Activated CD4-positive, alpha-beta memory T cell treated with anti-CD3 and anti-CD28 coated beads for 36 hours (primary cell): ENCODE results near the gene GNG7. TPM values are rescaled to one million over a fixed set of nuclear protein-coding genes. Genes with fewer than 3 reads are reported as not detected.

ENCODE experiments used
- CTCF ChIA-PET: fragments of 350-600 bp; sonication (Branson Sonifier 250); formaldehyde crosslinking; loops from one replicate; lab custom pipeline; 2021; ENCODE audit warnings: antibody characterized with exemption, inconsistent platforms; lab: Charles Lee
- POLR2A ChIA-PET: fragments of 350-600 bp; sonication (Branson Sonifier 250); formaldehyde crosslinking; loops from one replicate; lab custom pipeline; 2021; ENCODE audit warnings: antibody characterized with exemption; lab: Charles Lee
- DNase-seq: peaks from one replicate; pipeline ENCODE4 v3.0.0-alpha.2; 2020
- H3K27ac Mint-ChIP-seq: one replicate; pipeline ENCODE4 v1.8.0; 2021; ENCODE audit warnings: mixed read lengths
- H3K27me3 Mint-ChIP-seq: one replicate; pipeline ENCODE4 v1.8.0; 2021; ENCODE audit warnings: mixed read lengths
- H3K36me3 Mint-ChIP-seq: one replicate; pipeline ENCODE4 v1.8.0; 2021; ENCODE audit warnings: mixed read lengths
- H3K4me1 Mint-ChIP-seq: one replicate; pipeline ENCODE4 v1.8.0; 2021; ENCODE audit warnings: low read depth, mixed read lengths
- H3K4me3 Mint-ChIP-seq: one replicate; pipeline ENCODE4 v1.8.0; 2021; ENCODE audit warnings: mild to moderate bottlenecking, mixed read lengths
- H3K9me3 Mint-ChIP-seq: one replicate; pipeline ENCODE4 v1.8.0; 2021; ENCODE audit warnings: mixed read lengths
- intact Hi-C: fragments of 100-400 bp; cut with micrococcal nuclease; formaldehyde crosslinking; loops from one replicate; pipeline ENCODE4 v1.15.1; 2023
- total RNA-seq, 2 experiments: library from RNA; stranded (reverse); gene quantifications; one replicate each; pipeline ENCODE4 v1.2.3, GENCODE V29; 2021

The GNG7 gene
- total RNA-seq, 2 experiments from 2014 or later = 0.53 to 0.88 TPM

DNA sequence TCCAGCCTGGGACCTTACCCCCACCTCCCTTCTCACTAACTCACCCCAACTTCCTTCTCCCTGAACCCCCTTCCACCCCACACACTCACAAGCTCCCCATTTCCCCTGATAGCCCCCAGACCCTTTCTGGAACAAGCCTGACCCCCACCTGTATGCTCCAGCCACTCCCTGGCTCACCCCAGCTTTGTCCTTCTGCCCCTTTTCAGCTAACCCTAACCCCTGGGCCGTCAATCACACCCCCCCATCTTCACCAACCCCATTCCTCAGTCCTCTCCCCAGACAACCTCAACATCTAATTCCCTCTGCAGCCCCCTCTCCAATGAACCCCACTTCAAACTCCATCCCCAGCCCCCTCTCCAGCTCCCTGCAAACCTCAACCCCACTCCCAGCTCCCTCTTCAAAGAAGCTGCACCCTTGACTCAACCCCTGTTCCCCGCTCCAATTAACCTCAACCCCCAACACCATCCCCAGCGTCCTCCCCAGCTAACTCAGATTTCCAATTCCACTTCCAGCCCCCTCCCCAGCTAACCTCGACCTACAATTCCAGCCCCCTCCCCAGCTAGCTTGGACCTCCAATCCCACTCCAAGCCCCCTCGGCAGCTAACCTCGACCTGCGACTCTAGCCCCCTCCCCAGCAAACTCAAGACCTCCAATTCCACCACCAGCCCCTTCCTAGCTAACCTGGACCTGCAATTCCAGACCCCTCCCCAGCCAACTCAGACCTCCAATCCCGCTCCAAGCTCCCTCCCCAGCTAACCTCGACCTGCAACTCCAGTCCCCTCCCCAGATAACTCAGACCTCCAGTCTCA lies 929 bp downstream of the GNG7 start:
- Mint-ChIP-seq H3K27me3 (no peaks in the 10 kb centered on the region), H3K27ac (no peak overlapping the region), H3K4me1 (peaks cover 20% of the 10 kb centered on the region), H3K9me3 (no peaks in the 10 kb centered on the region), H3K4me3 (peak overlapping the region; percentile 54), H3K36me3 (no peaks in the 10 kb centered on the region)
- no peak for DNase-seq
- POLR2A ChIA-PET = interaction anchor here (0.7 to 1.4 kb wide), 3 partner anchors 10 to 683 kb away, joined by 3 to 4 read pairs (median 3); partner anchors contain the start of gene THOP1
- intact Hi-C loops = loop anchor here (1.0 kb wide), 1 partner anchor 84 kb away; the partner anchor contains the start of gene THOP1
- CTCF ChIA-PET = interaction anchor here (0.9 to 2.2 kb wide), 2 partner anchors 53 to 249 kb away, joined by 3 to 11 read pairs; no protein-coding TSS in a partner anchor

DNA sequence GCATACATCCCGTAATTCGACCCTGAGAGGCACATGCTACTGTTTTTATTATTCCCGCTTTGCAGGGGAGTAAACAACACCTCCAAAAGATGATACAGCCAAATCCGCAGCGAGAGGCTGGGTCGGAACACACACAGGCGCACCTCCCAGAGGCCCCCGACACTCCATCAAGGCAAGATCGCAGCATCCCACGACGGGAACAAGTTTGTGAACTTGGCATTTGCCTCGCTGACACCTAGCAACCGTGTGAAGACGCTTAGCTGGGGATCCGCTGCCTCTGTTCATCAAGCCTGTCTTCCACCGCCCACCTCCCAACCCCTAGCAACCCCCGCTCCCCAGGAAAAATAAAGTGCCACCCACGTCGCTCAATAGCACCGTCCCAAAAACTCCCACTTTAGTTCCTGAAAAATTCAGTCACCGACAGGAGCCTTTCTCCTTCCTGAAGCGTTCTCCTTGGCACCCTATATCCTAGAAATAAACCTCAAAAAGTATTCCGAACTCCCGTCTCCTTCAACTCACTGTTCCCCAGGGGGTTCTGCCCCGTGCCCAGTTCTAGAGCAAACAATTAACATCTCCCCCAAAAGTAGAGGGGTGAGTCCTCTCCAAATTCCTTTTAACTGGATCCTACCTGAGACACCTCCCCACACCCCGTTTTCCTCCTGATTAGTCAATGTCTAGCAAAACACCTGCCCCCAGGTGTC lies 1.7 kb downstream of the GNG7 start:
- no peak for DNase-seq
- Mint-ChIP-seq H3K4me1 (peaks cover 20% of the 10 kb centered on the region), H3K27me3 (no peaks in the 10 kb centered on the region), H3K27ac (no peak overlapping the region), H3K36me3 (no peaks in the 10 kb centered on the region), H3K4me3 (no peak overlapping the region), H3K9me3 (no peaks in the 10 kb centered on the region)
- intact Hi-C loops = no loop called here
- ChIA-PET POLR2A (interaction anchor here (1.0 to 1.4 kb wide), 2 partner anchors 11 to 85 kb away, joined by 3 to 4 read pairs; partner anchors contain the start of gene THOP1), CTCF (interaction anchor here (1.2 kb wide), 1 partner anchor 52 kb away, joined by 3 read pairs; no protein-coding TSS in a partner anchor)

DNA sequence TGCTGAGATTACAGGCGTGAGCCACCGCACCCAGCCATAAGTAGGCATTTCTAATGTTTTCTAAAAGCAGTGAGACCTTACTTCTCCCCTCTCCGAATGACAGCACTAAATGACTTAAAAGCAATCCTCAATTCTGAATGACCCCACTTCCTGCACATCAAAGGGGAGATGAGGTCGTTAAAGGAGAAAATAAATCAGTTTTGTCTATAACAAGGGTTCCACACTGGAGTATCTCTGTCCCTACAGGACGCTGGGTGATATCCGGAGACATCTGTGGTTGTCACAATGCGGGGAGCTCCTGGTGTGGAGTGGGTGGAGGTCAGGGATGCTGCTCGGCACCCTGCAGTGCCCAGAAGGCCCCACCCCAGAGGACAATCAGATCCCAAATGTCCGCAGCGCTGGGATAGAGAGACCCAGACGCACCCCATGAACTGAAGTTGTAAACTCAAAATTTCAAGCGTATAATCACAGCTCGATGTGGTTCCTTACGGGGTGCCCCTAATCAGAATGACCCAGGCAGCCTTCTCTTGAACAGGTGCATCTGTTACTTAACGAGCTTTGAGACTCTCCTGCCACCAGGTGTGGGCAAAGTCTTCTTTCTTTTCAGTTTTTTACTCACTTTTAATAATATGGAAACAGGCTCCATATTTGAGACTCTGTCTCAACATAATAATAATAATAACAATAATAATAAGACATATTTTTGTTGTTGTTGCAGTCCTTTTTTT lies 2.9 kb downstream of the GNG7 start:
- Mint-ChIP-seq H3K27me3 (no peaks in the 10 kb centered on the region), H3K4me3 (no peak overlapping the region), H3K36me3 (no peaks in the 10 kb centered on the region), H3K4me1 (peaks cover 20% of the 10 kb centered on the region), H3K27ac (no peak overlapping the region), H3K9me3 (no peaks in the 10 kb centered on the region)
- ChIA-PET CTCF (interaction anchor here (0.6 to 1.7 kb wide), 3 partner anchors 18 to 63 kb away, joined by 3 to 6 read pairs (median 3); no protein-coding TSS in a partner anchor), POLR2A (interaction anchor here (0.7 kb wide), 1 partner anchor 287 kb away, joined by 5 read pairs; no protein-coding TSS in a partner anchor)
- no peak for DNase-seq
- intact Hi-C loops = no loop called here

DNA sequence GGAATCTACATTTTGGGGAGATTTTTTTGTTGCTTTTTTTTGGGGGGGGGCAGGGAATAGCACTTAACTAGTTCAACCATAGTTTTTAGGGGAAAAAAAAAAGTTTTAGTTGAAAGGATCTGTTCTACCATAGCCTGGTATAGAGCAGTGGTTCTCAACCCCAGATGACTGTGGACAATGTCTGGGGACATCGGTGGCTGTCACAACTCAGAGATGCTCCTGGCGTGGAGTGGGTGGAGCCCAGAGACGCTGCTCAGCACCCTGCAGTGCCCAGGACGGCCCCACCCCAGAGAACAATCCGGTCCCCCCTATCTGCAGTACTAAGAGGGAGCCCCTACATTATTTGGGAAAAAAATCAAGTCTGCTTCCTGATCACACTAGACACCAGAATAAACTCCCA lies 8.3 kb downstream of the GNG7 start:
- H3K4me1 Mint-ChIP-seq = peaks cover 6% of the 10 kb centered on the region
- intact Hi-C loops = no loop called here
- no peaks in the 10 kb centered on the region for H3K9me3 Mint-ChIP-seq
- no peaks in the 10 kb centered on the region for H3K36me3 Mint-ChIP-seq
- H3K4me3 Mint-ChIP-seq = no peak overlapping the region
- ChIA-PET POLR2A (no interaction called here), CTCF (no interaction called here)
- H3K27ac Mint-ChIP-seq = no peak overlapping the region
- no peak for DNase-seq
- no peaks in the 10 kb centered on the region for H3K27me3 Mint-ChIP-seq

DNA sequence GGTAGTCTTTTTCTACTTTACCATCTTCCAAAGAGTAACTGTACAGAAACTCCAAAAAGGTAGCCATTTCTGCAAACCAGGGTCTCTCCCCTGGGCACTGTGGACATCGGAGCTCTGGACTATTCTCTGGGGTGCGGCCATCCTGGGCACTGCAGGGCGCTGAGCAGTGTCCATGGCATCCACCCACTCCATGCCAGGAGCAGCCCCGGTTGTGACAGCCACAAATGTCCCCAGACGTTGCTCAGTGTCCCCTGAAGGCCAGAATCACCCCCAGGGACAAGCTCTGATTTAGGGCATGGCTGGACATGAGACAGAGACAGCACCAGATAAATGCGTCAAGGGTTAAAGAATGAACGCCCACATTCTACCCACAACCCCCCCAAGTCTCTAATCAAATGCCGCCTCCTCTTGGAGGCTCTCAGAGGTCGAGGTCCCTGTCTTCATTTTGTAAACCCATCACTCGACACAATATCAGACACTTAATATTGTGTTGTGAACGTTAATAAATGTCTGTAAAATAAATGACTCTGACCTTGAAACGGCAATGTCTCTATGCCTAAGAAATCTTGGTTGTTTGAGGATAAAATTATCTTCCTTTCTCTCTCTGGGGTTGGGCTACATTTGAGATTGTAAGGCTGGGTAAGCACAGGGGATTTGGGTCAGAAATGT lies 8.9 kb downstream of the GNG7 start:
- H3K9me3 Mint-ChIP-seq = no peaks in the 10 kb centered on the region
- H3K36me3 Mint-ChIP-seq = no peaks in the 10 kb centered on the region
- H3K4me3 Mint-ChIP-seq = no peak overlapping the region
- H3K27ac Mint-ChIP-seq = no peak overlapping the region
- no peaks in the 10 kb centered on the region for H3K27me3 Mint-ChIP-seq
- ChIA-PET POLR2A (no interaction called here), CTCF (no interaction called here)
- no peak for DNase-seq
- intact Hi-C loops = no loop called here
- H3K4me1 Mint-ChIP-seq = peaks cover 2% of the 10 kb centered on the region

DNA sequence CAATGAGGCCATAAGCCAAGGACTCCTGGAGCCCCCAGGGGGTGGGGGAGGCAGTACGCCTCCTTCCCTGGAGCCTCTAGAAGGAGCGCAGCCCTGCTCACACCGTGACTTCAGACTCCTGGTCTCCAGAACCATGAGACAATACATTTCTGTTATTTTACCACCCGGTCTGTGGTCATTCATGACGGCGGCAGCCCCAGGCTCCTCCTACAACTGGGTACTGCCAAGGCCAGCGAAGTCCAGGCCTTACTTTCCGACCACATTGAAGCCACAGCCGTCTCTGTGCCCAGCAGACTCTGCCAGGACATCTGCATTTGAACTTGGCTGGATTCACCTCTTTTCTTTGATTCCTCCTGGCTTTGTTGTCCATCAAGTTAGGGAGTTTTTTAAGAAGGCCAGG lies 10.5 kb downstream of the GNG7 start:
- no peak for DNase-seq
- no peaks in the 10 kb centered on the region for H3K36me3 Mint-ChIP-seq
- intact Hi-C loops = no loop called here
- H3K27me3 Mint-ChIP-seq = no peaks in the 10 kb centered on the region
- no peak overlapping the region for H3K27ac Mint-ChIP-seq
- ChIA-PET CTCF (no interaction called here), POLR2A (no interaction called here)
- no peaks in the 10 kb centered on the region for H3K4me1 Mint-ChIP-seq
- no peak overlapping the region for H3K4me3 Mint-ChIP-seq
- no peaks in the 10 kb centered on the region for H3K9me3 Mint-ChIP-seq

DNA sequence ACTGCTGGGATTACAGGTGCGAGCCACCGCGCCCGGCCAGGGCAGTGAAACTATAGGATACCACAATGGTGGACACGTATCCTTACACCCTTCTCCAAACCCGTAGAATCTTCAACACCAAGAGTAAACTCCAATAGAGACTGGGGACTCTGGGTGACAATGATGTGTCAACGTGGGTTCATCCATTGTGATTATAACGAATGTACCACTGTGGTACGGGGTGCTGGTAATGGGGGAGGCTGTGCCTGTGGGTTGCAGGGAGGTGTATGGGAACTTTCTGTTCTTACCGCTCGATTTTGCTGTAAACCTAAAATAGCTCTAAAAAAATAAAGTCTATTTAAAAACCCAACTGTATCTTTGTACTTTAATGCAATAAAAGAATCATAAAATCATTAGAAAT lies 11.6 kb downstream of the GNG7 start:
- H3K36me3 Mint-ChIP-seq = no peaks in the 10 kb centered on the region
- ChIA-PET POLR2A (no interaction called here), CTCF (no interaction called here)
- intact Hi-C loops = no loop called here
- no peak for DNase-seq
- H3K27me3 Mint-ChIP-seq = no peaks in the 10 kb centered on the region
- H3K4me1 Mint-ChIP-seq = no peaks in the 10 kb centered on the region
- no peak overlapping the region for H3K27ac Mint-ChIP-seq
- no peak overlapping the region for H3K4me3 Mint-ChIP-seq
- no peaks in the 10 kb centered on the region for H3K9me3 Mint-ChIP-seq

DNA sequence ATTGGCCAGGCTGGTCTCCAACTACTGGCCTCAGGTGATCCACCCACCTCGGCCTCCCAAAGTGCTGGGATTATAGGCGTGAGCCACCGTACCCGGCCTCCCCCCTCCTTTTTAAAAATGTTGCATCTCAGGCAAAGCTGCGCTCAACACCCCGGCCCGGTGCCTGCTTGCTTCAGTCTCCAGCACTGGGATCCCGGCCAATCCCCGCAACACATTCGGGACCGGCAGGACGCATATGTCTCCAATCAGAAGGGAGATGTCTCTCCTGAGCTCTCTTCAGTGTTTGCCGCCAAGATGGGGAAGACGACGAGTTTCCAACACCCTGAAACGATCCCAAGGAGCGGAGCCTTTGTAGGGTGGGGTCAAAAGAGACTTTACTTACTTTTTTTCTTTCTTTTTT lies 16.1 kb downstream of the GNG7 start:
- Mint-ChIP-seq H3K36me3 (no peaks in the 10 kb centered on the region), H3K27me3 (no peaks in the 10 kb centered on the region), H3K9me3 (no peaks in the 10 kb centered on the region), H3K4me3 (no peak overlapping the region), H3K4me1 (no peaks in the 10 kb centered on the region), H3K27ac (no peak overlapping the region)
- POLR2A ChIA-PET = interaction anchor here (0.6 kb wide), 2 partner anchors 53 to 232 kb away, joined by 3 to 4 read pairs; no protein-coding TSS in a partner anchor
- CTCF ChIA-PET = no interaction called here
- intact Hi-C loops = no loop called here
- DNase-seq = no peak

DNA sequence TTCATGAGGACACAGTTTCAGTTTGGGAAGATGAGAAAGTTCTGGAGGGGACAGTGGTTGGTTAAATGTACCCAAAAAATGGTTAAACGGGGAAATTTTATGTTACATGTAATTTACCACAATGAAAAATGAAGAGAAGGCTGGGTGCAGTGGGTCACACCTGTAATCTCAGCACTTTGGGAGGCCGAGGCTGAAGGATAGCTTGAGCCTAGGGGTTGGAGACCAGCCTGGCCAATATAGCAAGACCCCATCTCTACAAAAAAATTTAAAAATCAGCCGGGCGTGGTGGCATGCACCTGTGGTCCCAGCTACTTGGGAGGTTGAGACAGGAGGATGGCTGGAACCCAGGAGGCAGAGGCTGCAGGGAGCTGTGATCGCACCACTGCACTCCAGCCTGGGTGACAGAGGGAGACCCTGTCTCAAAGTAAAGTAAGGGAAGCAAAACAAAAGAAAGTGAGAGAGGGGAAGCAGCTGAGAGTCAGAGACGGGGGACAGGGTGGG lies 17.2 kb downstream of the GNG7 start:
- no peak for DNase-seq

DNA sequence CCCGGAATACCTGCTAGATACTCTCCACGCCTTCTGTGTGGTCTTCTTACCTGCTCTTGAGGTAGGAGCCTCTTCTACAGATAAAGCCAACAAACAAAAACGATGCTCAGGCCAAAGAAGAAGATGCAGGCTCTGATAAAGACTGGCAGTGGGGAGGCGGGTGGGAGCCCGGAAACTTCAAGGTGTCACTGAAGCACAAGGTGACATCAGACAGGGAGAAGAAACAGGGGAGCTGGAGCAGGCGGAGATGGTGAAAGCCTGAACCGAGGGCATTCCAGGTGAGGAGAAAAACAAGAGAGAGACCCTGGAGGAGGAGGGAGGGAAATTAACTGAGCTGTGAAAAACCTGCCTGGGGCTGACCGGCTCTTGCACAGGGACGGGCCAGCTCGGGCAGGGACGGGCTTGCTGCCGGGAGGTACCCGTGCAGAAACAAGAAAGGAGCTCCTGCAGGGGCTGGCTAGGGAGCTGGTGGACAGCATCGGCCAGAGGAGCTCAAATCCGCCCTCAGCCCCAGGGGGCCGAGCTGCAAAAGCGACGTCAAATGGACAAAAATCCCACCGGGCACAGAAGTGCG lies 19.0 kb downstream of the GNG7 start:
- H3K9me3 Mint-ChIP-seq = no peaks in the 10 kb centered on the region
- H3K27ac Mint-ChIP-seq = no peak overlapping the region
- intact Hi-C loops = no loop called here
- H3K36me3 Mint-ChIP-seq = no peaks in the 10 kb centered on the region
- H3K4me3 Mint-ChIP-seq = no peak overlapping the region
- DNase-seq = no peak
- POLR2A ChIA-PET = no interaction called here
- no peaks in the 10 kb centered on the region for H3K27me3 Mint-ChIP-seq
- CTCF ChIA-PET = no interaction called here
- H3K4me1 Mint-ChIP-seq = no peaks in the 10 kb centered on the region

More for the DNA sequence above, 17.2 kb downstream of the GNG7 start:
- Mint-ChIP-seq H3K36me3 (no peaks in the 10 kb centered on the region), H3K27ac (no peak overlapping the region), H3K4me3 (no peak overlapping the region), H3K4me1 (no peaks in the 10 kb centered on the region), H3K27me3 (no peaks in the 10 kb centered on the region), H3K9me3 (no peaks in the 10 kb centered on the region)
- ChIA-PET CTCF (no interaction called here), POLR2A (no interaction called here)
- intact Hi-C loops = no loop called here

DNA sequence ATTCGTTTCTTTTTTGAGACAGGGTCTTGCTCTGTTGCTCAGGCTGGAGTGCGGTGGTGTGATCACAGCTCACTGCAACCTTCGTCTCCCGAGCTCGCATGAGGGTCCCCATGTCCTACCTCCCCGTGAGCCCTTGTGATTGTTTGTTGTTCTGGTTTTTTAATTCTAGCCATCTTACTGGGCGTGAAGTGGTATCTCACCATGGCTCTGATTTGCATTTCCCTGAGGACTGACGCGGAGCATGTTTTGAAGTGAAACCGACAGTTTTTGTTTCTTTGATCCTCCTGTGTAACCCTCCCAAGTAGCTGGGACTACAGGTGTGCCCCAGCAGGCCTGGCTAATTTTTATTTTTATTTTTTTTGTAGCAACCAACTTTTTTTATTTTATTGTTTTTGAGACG lies 21.7 kb downstream of the GNG7 start:
- intact Hi-C loops = no loop called here
- ChIA-PET POLR2A (no interaction called here), CTCF (no interaction called here)
- Mint-ChIP-seq H3K36me3 (no peaks in the 10 kb centered on the region), H3K4me1 (no peaks in the 10 kb centered on the region), H3K4me3 (no peak overlapping the region), H3K27me3 (no peaks in the 10 kb centered on the region), H3K27ac (no peak overlapping the region), H3K9me3 (no peaks in the 10 kb centered on the region)
- no peak for DNase-seq
